MCF 10A (cell line): Measurements from ENCODE around the gene PITX1. TPM values are rescaled to one million over a fixed set of nuclear protein-coding genes. Genes with fewer than 3 reads are reported as not detected.

Experiments
- BruUV-seq: library from RNA; stranded (reverse); fragments of 400-500 nt; replicated peaks from 2 replicates; lab custom pipeline; 2021; lab: Mats Ljungman, UMichigan
- CTCF ChIA-PET: fragments of 300-600 bp; sonication (Branson Sonifier 250); formaldehyde crosslinking; extraction: SDS; loops from one replicate; lab custom pipeline; 2021; ENCODE audit warnings: antibody characterized with exemption, inconsistent platforms; lab: Yijun Ruan, JAX
- POLR2A ChIA-PET: fragments of 300-600, 350-650 bp; sonication (Branson Sonifier 250); formaldehyde crosslinking; extraction: SDS; loops from one replicate; lab custom pipeline; 2020; ENCODE audit warnings: antibody characterized with exemption, inconsistent platforms; lab: Yijun Ruan, JAX
- DNase-seq: peaks from one replicate; pipeline ENCODE4 v3.0.0-alpha.2; 2018; ENCODE audit not compliant: unreplicated experiment
- H3K27ac Mint-ChIP-seq: one replicate; pipeline ENCODE4 v1.8.0; 2022; ENCODE audit warnings: mild to moderate bottlenecking, low read depth, mixed read lengths; ENCODE audit not compliant: unreplicated experiment
- H3K27me3 Mint-ChIP-seq: one replicate; pipeline ENCODE4 v1.8.0; 2022; ENCODE audit warnings: mixed read lengths; ENCODE audit not compliant: insufficient read depth, unreplicated experiment
- H3K36me3 Mint-ChIP-seq: one replicate; pipeline ENCODE4 v1.8.0; 2022; ENCODE audit warnings: mild to moderate bottlenecking, moderate library complexity, mixed read lengths; ENCODE audit not compliant: insufficient read depth, unreplicated experiment
- H3K4me1 Mint-ChIP-seq: one replicate; pipeline ENCODE4 v1.8.0; 2022; ENCODE audit warnings: mixed read lengths; ENCODE audit not compliant: insufficient read depth, unreplicated experiment
- H3K4me3 Mint-ChIP-seq: one replicate; pipeline ENCODE4 v1.8.0; 2022; ENCODE audit warnings: mild to moderate bottlenecking, moderate library complexity, mixed read lengths; ENCODE audit not compliant: unreplicated experiment
- H3K9me3 Mint-ChIP-seq: one replicate; pipeline ENCODE4 v1.8.0; 2022; ENCODE audit warnings: mixed read lengths; ENCODE audit not compliant: unreplicated experiment
- intact Hi-C: fragments of 100-400 bp; cut with micrococcal nuclease; formaldehyde crosslinking; loops from 2 replicates; pipeline ENCODE4 v1.14.1; 2022
- total RNA-seq: library from RNA; stranded (reverse); gene quantifications from 2 replicates; pipeline ENCODE4 v1.2.3, GENCODE V29; 2022
- TF ChIP-seq, protein P1 (sequence below): fragments of 200-600 bp; IDR thresholded peaks from one replicate; pipeline ENCODE4 v1.8.0; 2022; ENCODE audit warnings: antibody characterized with exemption, mild to moderate bottlenecking; ENCODE audit not compliant: unreplicated experiment

PITX1 gene
- total RNA-seq, 1 experiment from 2014 or later, result 42.9 TPM

DNA sequence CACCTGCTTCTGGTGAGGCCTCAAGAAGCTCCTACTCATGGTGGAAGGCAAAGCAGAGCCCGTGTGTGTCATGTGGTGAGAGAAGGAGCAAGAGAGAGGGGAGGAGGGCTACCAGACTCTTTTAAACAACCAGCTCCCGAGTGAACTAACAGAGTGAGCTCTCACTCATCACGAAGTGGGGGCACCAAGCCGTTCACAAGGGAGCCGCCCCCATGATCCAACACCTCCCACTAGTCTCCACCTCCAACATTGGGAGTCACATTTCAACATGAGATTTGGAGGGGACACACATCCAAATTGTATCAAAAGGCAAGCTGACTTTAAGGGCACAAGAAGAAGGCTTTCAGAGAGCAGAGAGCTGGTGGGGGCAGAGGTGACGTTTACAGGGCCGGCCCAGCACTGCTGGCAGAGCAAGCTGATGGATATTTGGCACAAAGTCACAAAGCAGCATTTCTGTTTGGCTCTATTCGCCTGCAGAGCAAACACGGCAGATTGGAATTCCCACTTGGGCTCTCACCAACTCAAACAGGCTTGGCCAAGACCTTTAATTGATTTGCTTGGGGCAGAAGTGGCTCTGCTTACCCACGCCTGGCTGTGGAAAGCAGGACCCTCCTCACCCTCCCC, 20.0 kb downstream of the PITX1 start:
- peaks cover 5% of the 10 kb centered on the region for H3K36me3 Mint-ChIP-seq
- no peaks in the 10 kb centered on the region for H3K27me3 Mint-ChIP-seq
- intact Hi-C loops, result loop anchor here (5.0 kb wide), 1 partner anchor 318 kb away; no protein-coding TSS in a partner anchor
- no peak overlapping the region for H3K4me3 Mint-ChIP-seq
- ChIA-PET CTCF (interaction anchor here (0.7 kb wide), 1 partner anchor 177 kb away, joined by 3 read pairs; no protein-coding TSS in a partner anchor), POLR2A (no interaction called here)
- H3K9me3 Mint-ChIP-seq, result no peaks in the 10 kb centered on the region
- DNase-seq, result no peak
- no peak overlapping the region for H3K27ac Mint-ChIP-seq
- BruUV-seq, result no TSS peak
- TF ChIP-seq, protein P1, sequence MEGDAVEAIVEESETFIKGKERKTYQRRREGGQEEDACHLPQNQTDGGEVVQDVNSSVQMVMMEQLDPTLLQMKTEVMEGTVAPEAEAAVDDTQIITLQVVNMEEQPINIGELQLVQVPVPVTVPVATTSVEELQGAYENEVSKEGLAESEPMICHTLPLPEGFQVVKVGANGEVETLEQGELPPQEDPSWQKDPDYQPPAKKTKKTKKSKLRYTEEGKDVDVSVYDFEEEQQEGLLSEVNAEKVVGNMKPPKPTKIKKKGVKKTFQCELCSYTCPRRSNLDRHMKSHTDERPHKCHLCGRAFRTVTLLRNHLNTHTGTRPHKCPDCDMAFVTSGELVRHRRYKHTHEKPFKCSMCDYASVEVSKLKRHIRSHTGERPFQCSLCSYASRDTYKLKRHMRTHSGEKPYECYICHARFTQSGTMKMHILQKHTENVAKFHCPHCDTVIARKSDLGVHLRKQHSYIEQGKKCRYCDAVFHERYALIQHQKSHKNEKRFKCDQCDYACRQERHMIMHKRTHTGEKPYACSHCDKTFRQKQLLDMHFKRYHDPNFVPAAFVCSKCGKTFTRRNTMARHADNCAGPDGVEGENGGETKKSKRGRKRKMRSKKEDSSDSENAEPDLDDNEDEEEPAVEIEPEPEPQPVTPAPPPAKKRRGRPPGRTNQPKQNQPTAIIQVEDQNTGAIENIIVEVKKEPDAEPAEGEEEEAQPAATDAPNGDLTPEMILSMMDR, result no peak
- H3K4me1 Mint-ChIP-seq, result no peaks in the 10 kb centered on the region

- H3K36me3 Mint-ChIP-seq, result peaks cover 5% of the 10 kb centered on the region
- POLR2A ChIA-PET, result no interaction called here
- intact Hi-C loops, result loop anchor here (5.0 kb wide), 1 partner anchor 319 kb away; no protein-coding TSS in a partner anchor
- CTCF ChIA-PET, result interaction anchor here (0.6 to 0.7 kb wide), 2 partner anchors 178 to 958 kb away, joined by 3 read pairs; no protein-coding TSS in a partner anchor
- no peak for DNase-seq
- H3K9me3 Mint-ChIP-seq, result no peaks in the 10 kb centered on the region
- no peaks in the 10 kb centered on the region for H3K27me3 Mint-ChIP-seq
- no peaks in the 10 kb centered on the region for H3K4me1 Mint-ChIP-seq
- no peak overlapping the region for H3K4me3 Mint-ChIP-seq
- no TSS peak for BruUV-seq
- no peak overlapping the region for H3K27ac Mint-ChIP-seq
- TF ChIP-seq, protein P1, result no peak
Measured at GRCh38 chr5:135013445-135013844, 20.6 kb downstream of the PITX1 start.

DNA sequence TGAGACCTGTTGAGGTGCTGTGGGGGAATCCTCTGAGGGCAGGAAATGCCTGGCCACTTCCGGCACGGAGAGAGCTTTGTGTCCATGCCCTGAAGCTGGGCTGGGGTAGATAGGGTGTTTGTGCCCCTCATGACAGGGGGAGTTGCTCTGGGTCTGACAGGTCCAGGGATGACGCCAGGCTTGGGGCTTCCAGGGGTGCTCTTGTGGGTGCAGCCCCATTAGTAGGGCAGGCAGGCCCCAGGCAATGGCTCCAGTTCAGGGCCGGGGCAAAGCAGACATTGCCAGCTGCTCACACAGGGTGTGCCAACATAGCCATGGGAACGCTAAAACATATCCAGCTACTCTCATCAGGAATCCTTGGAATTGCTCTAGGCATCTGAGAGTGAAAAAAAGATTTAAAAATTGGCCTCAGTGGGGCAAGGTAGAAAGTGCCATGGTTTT, 21.1 kb downstream of the PITX1 start:
- Mint-ChIP-seq H3K4me1 (no peaks in the 10 kb centered on the region), H3K9me3 (no peaks in the 10 kb centered on the region), H3K4me3 (no peak overlapping the region), H3K27ac (no peak overlapping the region), H3K36me3 (peaks cover 5% of the 10 kb centered on the region), H3K27me3 (no peaks in the 10 kb centered on the region)
- intact Hi-C loops, result loop anchor here (5.0 kb wide), 1 partner anchor 319 kb away; no protein-coding TSS in a partner anchor
- ChIA-PET CTCF (interaction anchor here (0.6 to 1.5 kb wide), 2 partner anchors 174 to 958 kb away, joined by 3 to 6 read pairs; no protein-coding TSS in a partner anchor), POLR2A (interaction anchor here (0.6 kb wide), 1 partner anchor 82 kb away, joined by 3 read pairs; no protein-coding TSS in a partner anchor)
- TF ChIP-seq, protein P1, result no peak
- no peak for DNase-seq
- no TSS peak for BruUV-seq

GRCh38 chr5:135012033-135012588, 21.9 kb downstream of the PITX1 start:
- H3K9me3 Mint-ChIP-seq, result no peaks in the 10 kb centered on the region
- intact Hi-C loops, result loop anchor here (5.0 kb wide), 1 partner anchor 320 kb away; no protein-coding TSS in a partner anchor

More at GRCh38 chr5:135012033-135012588, 21.9 kb downstream of the PITX1 start:
- ChIA-PET CTCF (interaction anchor here (0.5 to 2.4 kb wide), 4 partner anchors 175 to 435 kb away, joined by 3 to 11 read pairs (median 8); no protein-coding TSS in a partner anchor), POLR2A (interaction anchor here (1.7 kb wide), 1 partner anchor 13 kb away, joined by 5 read pairs; no protein-coding TSS in a partner anchor)
- BruUV-seq, result no TSS peak
- DNase-seq, result no peak
- no peak overlapping the region for H3K27ac Mint-ChIP-seq
- no peaks in the 10 kb centered on the region for H3K4me1 Mint-ChIP-seq
- H3K36me3 Mint-ChIP-seq, result peaks cover 5% of the 10 kb centered on the region
- no peak overlapping the region for H3K4me3 Mint-ChIP-seq
- TF ChIP-seq, protein P1, result no peak
- H3K27me3 Mint-ChIP-seq, result no peaks in the 10 kb centered on the region
